Body of pancreas (tissue), 4 donors: ENCODE measurements around the gene PCSK5. TPM values are rescaled to one million over a fixed set of nuclear protein-coding genes. Genes with fewer than 3 reads are reported as not detected.

Experiments used
- ATAC-seq: fragments of 150-250 bp; one replicate; pipeline ENCODE4 v1.9.1; 2016
- DNase-seq, 4 donors: peaks; one replicate each; pipeline ENCODE4 v3.0.0-alpha.2; 2019
- H3K27ac ChIP-seq, 4 donors: fragments of 200-600 bp; sonication (generic); 1 replicate in 3 of 4; 2 replicates in 1 of 4; pipeline versions ENCODE4 v1.5.1 to v1.6.1; 2016 to 2019; ENCODE audit warnings: mild to moderate bottlenecking in 1 of 4, mixed read lengths in 1 of 4, moderate library complexity in 1 of 4
- H3K27me3 ChIP-seq, 2 donors: fragments of 200-600 bp; sonication (generic); one replicate each; pipeline ENCODE4 v1.6.0; 2016; ENCODE audit warnings: mild to moderate bottlenecking in 1 of 2
- H3K36me3 ChIP-seq, 2 donors: fragments of 200-600 bp; sonication (generic); replicated peaks in 1 of 2; 2 replicates each; pipeline ENCODE4 v1.5.1; 2016; ENCODE audit warnings: low read depth in 2 of 2; ENCODE audit not compliant: insufficient read depth in 1 of 2
- H3K4me1 ChIP-seq: fragments of 200-600 bp; sonication (generic); one replicate; pipeline ENCODE4 v1.6.0; 2016
- H3K4me3 ChIP-seq, 2 donors: fragments of 200-600 bp; sonication (generic); 1 replicate in 1 of 2; 2 replicates in 1 of 2; pipeline ENCODE4 v1.5.1; 2016 to 2019
- H3K9me3 ChIP-seq, 3 donors: fragments of 200-600 bp; sonication (generic); 1 replicate in 2 of 3; 2 replicates in 1 of 3; pipeline ENCODE4 v1.5.1; 2016
- POLR2A ChIP-seq, 3 donors: fragments of 450-650 bp; IDR thresholded peaks; one replicate each; pipeline ENCODE4 v1.6.1; 2016; ENCODE audit warnings: antibody characterized with exemption in 3 of 3, mild to moderate bottlenecking in 2 of 3
- WGBS, 2 donors: methylation state at CpG; one replicate each; pipeline ENCODE4 v1.1.5; 2017; 5-methylcytosine and 5-hydroxymethylcytosine counted together
- intact Hi-C: fragments of 100-400 bp; cut with DNase I; formaldehyde crosslinking; loops from one replicate; pipeline ENCODE4 v1.15.1; 2023
- total RNA-seq, 2 donors: library from RNA; depleted of rRNA; stranded (reverse); fragments of >200 nt; gene quantifications; one replicate each; pipeline ENCODE4 v1.1.0, GENCODE V29; 2016
- TF ChIP-seq, protein P1 (sequence below), 7 experiments: fragments of 450-650 bp in 4 of 7; fragments of 200-600 bp in 3 of 7; sonication (generic) in 3 of 7; IDR thresholded peaks; one replicate each; pipeline ENCODE4 v1.5.1; 2016 to 2019; ENCODE audit warnings: antibody characterized with exemption in 7 of 7

The PCSK5 gene
- total RNA-seq, 2 donors from 2014 or later = 11.2 to 12.2 TPM

DNA sequence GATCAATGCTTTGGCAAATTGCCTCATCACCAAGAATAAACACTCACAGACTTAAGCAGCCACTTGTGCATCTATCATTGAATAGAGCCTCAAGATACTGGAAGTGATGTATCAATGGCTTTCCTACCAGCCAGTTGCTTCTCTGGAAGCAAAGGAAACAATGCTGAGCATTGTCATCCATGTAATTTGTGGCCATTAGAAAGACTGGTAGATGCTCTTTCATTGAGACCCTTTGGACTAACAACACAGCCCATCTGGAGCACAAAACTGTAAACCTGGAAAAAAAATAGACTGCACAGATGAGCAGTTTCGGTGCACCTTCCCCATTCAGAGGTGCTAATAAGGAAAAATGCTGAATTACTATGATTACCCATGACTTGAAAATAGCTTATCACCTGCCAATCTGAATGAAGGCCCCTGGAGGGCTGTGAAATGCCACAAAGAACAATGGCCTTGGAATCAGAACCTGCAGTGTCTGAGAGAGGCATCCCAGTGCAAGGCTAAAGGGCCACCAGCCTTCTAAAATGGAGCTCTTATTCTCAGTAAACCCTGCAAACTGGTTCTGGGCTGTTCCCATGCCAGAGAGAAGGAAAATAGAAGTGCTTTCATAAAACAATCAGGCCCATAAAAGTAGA, 376.3 kb downstream of the PCSK5 start:
- no peak overlapping the region for H3K4me3 ChIP-seq
- H3K9me3 ChIP-seq = no peaks in the 10 kb centered on the region
- no peak overlapping the region for H3K27ac ChIP-seq
- no peaks in the 10 kb centered on the region for H3K36me3 ChIP-seq
- H3K27me3 ChIP-seq = no peaks in the 10 kb centered on the region
- ATAC-seq (no peak), DNase-seq (no peak)
- WGBS, 2 donors = 78 to 100% methylated on average over 1 of the region's 1 CpG
- no peak for TF ChIP-seq POLR2A (IDR thresholded peaks at IDR 0.05)
- TF ChIP-seq, protein P1, sequence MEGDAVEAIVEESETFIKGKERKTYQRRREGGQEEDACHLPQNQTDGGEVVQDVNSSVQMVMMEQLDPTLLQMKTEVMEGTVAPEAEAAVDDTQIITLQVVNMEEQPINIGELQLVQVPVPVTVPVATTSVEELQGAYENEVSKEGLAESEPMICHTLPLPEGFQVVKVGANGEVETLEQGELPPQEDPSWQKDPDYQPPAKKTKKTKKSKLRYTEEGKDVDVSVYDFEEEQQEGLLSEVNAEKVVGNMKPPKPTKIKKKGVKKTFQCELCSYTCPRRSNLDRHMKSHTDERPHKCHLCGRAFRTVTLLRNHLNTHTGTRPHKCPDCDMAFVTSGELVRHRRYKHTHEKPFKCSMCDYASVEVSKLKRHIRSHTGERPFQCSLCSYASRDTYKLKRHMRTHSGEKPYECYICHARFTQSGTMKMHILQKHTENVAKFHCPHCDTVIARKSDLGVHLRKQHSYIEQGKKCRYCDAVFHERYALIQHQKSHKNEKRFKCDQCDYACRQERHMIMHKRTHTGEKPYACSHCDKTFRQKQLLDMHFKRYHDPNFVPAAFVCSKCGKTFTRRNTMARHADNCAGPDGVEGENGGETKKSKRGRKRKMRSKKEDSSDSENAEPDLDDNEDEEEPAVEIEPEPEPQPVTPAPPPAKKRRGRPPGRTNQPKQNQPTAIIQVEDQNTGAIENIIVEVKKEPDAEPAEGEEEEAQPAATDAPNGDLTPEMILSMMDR (IDR thresholded peaks at IDR 0.05) = no peak
- H3K4me1 ChIP-seq = no peaks in the 10 kb centered on the region
- intact Hi-C loops = no loop called here

DNA sequence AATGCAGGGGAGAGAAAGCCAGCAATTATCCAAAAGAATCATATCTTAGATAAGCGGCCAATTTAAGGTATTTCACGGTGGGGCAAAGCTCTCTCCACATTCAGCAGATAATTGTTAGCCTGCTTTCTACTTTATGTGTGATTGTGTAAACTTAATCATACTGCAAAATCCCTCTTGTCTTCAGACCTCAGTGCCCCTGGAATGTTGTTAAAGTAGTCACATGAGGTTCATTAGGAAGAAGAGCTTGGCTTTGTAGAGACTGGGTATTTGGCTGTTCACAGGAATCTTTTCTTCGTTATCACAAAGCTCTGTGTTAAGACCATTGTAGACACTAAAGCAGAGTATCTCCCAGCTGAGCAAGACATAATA, 376.8 kb downstream of the PCSK5 start:
- Histone ChIP-seq H3K27me3 (no peaks in the 10 kb centered on the region), H3K4me3 (no peak overlapping the region), H3K36me3 (no peaks in the 10 kb centered on the region), H3K9me3 (no peaks in the 10 kb centered on the region), H3K27ac (no peak overlapping the region), H3K4me1 (no peaks in the 10 kb centered on the region)
- ATAC-seq (no peak), DNase-seq (no peak)
- no peak for TF ChIP-seq POLR2A (IDR thresholded peaks at IDR 0.05)
- TF ChIP-seq, protein P1 (IDR thresholded peaks at IDR 0.05) = no peak
- intact Hi-C loops = no loop called here
- 67% methylated on average over 3 of the region's 3 CpGs for WGBS, 2 donors

DNA sequence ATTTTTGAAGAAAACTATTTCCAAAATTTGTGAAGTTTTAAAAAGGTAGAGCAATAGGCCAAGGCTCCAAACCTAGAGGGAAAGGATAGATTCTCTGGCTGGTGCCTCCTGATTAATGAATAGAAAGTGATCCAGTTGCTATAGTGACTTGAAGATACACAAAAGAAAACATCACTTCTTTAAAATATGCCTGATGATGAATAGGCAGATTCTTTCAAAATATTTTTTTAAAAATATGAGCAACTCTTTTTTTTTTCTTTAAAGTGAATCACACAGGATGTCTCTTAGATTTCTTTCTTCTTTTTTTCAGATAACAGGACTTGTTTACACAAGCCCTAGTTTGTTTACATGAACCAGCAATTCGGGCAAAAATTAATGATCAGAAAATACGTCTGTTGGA, 379.3 kb downstream of the PCSK5 start:
- Histone ChIP-seq H3K4me3 (no peak overlapping the region), H3K4me1 (no peaks in the 10 kb centered on the region), H3K27ac (no peak overlapping the region), H3K36me3 (no peaks in the 10 kb centered on the region), H3K9me3 (no peaks in the 10 kb centered on the region), H3K27me3 (no peaks in the 10 kb centered on the region)
- ATAC-seq (no peak), DNase-seq (no peak)
- TF ChIP-seq, protein P1 (IDR thresholded peaks at IDR 0.05) = no peak
- TF ChIP-seq POLR2A (IDR thresholded peaks at IDR 0.05) = no peak
- intact Hi-C loops = no loop called here
- 8 to 15% methylated on average over 2 of the region's 2 CpGs for WGBS, 2 donors

DNA sequence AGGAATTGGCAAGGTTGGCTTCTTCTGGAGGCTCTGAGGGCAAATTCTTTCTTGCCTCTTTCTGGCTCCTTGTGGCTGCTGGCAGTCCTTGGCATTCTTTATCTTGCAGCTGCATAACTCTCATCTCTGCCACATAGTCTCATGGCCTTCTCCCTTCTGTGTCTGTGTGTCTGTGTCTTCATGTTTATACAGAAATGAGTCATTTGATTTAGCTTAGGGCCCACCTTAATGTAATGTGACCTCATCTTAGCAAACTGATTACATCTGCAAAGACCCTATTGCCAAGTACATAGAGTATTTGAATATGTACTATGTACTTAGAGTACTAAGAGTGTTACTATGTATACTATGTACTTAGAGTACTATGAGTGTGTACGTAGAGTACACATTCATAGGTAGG, 381.3 kb downstream of the PCSK5 start:
- 86 to 100% methylated on average over 1 of the region's 1 CpG for WGBS, 2 donors
- ATAC-seq (no peak), DNase-seq (no peak)
- Histone ChIP-seq H3K4me3 (no peak overlapping the region), H3K27ac (no peak overlapping the region), H3K27me3 (no peaks in the 10 kb centered on the region), H3K4me1 (no peaks in the 10 kb centered on the region), H3K36me3 (no peaks in the 10 kb centered on the region), H3K9me3 (no peaks in the 10 kb centered on the region)
- intact Hi-C loops = no loop called here
- TF ChIP-seq, protein P1 (IDR thresholded peaks at IDR 0.05) = no peak
- no peak for TF ChIP-seq POLR2A (IDR thresholded peaks at IDR 0.05)

DNA sequence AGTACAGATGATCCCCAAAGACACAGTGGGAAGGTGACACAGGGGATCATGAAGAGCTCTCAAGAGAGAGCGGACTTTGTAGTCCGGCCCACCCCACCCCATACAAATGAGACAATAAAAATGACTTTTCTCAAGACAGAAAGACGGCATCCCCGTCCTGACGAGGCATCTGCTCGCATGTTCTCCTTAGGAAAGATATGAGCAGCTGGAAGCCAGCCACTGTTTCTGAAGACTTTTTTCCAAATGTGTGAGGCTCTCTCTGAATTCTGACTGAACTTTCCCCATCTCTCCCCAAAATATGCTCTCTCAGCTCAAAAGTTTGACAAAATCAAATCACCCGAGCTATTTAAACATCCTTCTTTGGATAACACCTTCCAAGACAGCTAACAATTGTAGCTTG, 398.6 kb downstream of the PCSK5 start:
- 94 to 96% methylated on average over 7 of the region's 7 CpGs for WGBS, 2 donors

More for the DNA sequence above, 398.6 kb downstream of the PCSK5 start:
- intact Hi-C loops = no loop called here
- Histone ChIP-seq H3K4me3 (no peak overlapping the region), H3K36me3 (no peaks in the 10 kb centered on the region), H3K27me3 (no peaks in the 10 kb centered on the region), H3K4me1 (no peaks in the 10 kb centered on the region), H3K9me3 (no peaks in the 10 kb centered on the region), H3K27ac (no peak overlapping the region)
- ATAC-seq (no peak), DNase-seq (no peak)
- TF ChIP-seq POLR2A (IDR thresholded peaks at IDR 0.05) = no peak
- TF ChIP-seq, protein P1 (IDR thresholded peaks at IDR 0.05) = no peak
